ENCODE data around the gene TCHH.
"Not testable (repeated sequence)": the region's sequence is repeated elsewhere in the genome, so short reads cannot be mapped to it uniquely, and the experiment has no call there.

The TCHH gene, protein sequence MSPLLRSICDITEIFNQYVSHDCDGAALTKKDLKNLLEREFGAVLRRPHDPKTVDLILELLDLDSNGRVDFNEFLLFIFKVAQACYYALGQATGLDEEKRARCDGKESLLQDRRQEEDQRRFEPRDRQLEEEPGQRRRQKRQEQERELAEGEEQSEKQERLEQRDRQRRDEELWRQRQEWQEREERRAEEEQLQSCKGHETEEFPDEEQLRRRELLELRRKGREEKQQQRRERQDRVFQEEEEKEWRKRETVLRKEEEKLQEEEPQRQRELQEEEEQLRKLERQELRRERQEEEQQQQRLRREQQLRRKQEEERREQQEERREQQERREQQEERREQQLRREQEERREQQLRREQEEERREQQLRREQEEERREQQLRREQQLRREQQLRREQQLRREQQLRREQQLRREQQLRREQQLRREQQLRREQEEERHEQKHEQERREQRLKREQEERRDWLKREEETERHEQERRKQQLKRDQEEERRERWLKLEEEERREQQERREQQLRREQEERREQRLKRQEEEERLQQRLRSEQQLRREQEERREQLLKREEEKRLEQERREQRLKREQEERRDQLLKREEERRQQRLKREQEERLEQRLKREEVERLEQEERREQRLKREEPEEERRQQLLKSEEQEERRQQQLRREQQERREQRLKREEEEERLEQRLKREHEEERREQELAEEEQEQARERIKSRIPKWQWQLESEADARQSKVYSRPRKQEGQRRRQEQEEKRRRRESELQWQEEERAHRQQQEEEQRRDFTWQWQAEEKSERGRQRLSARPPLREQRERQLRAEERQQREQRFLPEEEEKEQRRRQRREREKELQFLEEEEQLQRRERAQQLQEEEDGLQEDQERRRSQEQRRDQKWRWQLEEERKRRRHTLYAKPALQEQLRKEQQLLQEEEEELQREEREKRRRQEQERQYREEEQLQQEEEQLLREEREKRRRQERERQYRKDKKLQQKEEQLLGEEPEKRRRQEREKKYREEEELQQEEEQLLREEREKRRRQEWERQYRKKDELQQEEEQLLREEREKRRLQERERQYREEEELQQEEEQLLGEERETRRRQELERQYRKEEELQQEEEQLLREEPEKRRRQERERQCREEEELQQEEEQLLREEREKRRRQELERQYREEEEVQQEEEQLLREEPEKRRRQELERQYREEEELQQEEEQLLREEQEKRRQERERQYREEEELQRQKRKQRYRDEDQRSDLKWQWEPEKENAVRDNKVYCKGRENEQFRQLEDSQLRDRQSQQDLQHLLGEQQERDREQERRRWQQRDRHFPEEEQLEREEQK (N-terminal part only)

DNA sequence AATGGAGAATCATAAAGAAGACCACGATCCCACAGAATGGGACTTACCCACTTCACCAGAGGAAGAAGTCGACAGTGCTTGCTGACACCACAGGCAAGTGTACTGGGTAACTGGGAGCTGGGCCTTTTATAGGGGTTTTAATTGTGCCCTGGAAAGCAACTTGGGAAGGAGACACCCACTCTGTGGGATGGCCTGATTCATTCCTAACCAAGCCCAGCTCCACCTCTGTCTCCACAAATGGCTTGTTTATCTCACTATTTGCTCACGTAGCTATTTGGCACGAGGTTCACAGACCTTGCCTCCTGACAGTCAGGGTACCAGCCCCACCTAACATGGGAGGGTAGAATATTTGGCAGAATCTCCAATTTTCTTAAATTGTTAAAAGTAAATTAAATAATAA lies at the start of gene TCHH:
Gene TCHH, minus strand, starts transcription at position 101 of the 400 bp plus-strand sequence. CDS start 1,364 bp downstream, outside the sequence.
- no peak for DNase-seq

DNA sequence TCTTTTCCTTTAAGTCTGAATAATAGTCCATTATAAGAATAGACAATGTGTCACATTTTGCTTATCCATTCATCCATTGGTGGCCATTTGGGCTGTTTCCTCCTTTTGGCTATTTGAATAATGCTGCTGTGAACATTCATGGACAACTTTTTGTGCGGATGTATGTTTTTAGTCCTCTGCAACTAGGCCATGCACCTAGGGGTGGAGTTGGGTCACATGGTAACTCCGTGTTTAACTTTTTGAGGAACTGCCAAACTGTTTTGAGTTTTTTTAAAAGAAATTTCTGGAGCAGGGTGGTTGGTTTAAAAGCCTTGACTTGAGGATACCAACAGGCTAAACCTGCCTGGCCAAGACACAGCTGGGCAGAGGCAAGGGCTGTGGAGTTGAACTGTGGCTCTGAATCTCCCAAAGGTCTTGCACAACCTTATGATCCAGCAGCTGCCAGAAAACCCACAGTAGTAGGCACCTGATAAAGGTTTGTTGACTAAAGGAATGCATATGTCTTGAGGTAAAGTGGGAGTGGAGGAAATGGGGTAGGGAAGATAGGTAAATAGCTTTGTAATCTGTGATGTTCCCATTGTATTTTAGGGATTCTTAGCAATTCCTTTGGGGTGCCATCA lies 49.4 kb upstream of the TCHH start:
- DNase-seq, result no peak

DNA sequence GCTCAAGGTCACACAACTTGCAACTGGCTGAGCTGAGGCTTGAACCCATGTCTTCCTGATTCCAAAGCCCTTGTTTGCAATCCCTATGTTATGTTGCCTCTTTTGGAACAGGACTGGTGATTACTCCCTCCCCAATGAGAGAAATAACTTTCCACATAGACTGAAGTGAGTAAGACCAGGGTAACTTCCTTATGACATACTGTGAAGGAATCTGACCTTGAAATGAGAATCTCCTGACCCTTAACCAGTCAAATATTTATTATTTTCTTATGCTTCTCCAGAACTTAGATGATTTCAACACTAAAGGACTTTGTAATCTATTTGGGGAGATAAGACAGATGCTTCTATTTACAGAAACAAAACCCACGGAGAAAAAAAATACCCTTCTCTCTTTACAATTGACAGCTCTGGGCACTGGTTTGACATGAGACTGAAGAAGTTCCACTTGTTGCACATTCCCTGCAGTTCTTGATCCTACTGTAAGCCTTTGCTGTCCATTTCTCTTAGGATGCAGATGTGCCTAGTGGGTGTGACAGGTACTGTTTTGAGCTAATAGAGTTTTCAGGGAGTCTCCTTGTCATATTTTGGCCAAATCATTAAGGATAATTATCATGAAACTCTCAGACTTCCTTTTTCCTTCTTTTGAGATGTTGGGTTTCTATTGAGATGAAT lies 47.7 kb upstream of the TCHH start:
- no peak for DNase-seq

DNA sequence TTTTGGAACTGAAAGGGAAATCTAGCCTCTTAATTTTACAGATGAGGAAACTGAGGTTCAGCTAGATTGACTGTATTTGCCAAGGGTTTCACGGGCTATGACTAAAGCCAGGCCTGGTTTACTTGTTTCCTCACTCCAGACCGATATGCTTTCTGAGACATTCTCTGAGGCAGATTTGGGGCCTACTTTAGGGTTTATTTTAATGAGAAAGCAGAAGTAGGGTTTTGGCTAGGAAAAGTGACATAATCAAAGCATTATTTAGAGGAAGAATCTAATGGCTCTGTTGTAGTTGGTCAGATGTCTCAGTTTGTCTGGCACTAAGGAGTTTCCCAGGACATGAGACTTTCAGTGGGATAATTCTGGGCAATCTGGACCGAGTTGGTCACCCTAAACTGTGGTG lies 45.3 kb upstream of the TCHH start:
- no peak for DNase-seq

DNA sequence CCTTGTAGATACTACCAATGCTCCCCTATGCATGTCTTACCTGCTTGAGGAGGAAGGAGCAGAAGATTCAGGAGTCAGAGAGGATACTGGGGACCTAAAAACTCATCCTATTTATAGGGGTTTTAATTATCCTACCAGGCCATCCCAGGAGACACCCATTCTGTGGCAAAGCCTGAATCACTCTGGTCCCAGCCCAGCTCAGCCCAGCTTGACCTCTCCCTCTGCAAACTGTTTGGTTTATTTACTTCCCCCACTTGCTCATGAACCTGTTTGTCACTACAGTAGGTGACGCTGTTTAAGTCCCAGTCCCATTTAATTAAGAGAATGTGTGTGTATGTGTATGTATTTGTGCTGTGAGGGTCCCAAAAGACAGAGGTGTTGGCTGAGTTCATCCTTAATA lies 43.9 kb upstream of the TCHH start, which contains the start of gene RPTN:
Gene RPTN, minus strand, starts transcription at position 85 of the 400 bp plus-strand sequence. CDS start 1,339 bp downstream, outside the sequence.
- DNase-seq, result no peak

DNA sequence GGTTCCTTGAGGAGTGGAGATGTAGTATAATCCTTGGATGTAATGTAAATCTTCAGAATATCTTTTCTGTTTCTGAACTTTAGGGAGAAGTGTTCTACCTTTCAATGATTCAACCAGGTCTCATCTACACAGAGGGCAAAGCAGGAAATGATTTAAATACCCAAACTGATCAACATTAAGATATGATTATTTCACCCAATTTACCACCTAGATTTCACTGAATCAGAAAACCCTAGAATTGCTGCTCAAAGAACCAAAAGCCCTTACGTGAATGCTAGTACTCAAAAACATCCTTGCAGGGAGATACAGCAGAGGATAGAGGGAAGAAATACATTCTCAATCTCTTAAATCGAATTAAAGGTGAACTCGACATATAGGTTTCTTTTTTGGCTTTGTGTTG lies 38.8 kb upstream of the TCHH start:
- no peak for DNase-seq

DNA sequence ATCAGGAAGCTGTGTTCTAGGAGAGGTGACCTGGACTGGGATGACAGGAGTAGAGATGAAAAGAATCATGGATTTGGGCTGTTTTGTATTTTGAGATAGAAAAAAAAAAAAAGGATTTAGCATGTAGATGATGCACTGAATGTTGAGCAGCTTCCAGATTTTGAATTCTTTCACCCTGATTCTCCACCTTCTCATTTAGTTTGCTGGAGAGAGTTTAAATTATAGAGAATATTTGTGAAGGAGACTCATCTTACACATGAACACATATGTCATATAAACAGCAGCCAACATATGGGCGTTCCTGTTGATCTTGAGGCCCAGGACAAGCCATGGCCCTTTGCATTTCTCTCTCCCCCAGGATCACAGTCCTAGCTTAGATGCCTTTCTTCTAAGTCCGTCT lies 36.4 kb upstream of the TCHH start:
- DNase-seq, result no peak

DNA sequence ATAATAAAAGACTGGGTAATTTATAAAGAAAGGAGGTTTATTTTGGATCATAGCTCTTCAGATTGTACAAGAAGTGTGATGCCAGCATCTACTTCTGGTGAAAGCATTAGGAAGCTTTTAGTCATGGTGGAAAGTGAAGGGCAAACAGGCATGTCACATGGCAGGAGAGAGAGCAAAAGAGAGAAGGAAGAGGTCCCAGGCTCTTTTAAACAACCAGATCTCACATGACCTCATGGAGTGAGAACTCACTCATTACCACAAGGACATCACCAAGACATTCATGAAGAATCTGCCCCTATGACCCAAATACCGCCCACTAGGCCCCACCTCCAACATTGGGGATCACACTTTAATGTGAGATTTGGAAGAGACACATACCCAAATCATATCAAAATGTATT lies 33.7 kb upstream of the TCHH start:
- no peak for DNase-seq

DNA sequence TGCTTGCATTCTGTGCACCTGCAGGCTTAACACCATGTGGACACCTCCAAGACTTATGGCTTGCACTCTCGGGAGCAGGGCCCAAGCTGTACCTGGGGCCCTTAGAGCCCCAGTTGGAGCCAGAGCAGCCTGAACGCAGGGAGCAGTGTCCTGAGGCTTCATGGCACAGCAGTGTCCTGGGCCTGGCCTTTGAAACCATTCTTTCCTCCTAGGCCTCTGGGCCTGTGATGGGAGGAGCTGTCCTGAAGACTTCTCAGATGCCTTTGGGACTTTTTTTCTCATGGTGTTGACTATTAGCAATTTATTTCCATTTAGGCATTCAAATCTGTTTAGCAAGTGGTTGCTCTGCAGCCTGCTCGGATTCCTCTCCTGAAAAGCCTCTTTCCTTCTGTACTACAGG lies 32.8 kb upstream of the TCHH start:
- no peak for DNase-seq

DNA sequence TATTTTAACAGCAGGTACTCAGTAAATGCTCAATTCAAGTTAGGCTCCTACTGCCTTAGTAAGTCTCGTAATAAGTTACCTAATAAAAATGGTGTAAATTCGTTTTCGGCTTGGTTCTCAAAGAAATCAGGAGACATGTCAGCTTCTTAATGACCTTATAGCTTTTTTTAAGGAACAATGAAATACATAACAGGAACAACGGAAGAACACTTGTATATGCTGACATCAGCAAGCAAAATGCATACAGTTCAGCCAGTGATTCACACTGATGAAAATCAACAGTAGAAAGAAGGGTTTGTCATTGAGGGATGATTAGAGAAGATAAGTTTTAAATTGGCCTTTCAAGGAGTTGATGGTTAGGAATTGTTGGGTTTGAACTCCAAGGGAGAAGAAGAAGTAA lies 30.5 kb upstream of the TCHH start:
- no peak for DNase-seq

DNA sequence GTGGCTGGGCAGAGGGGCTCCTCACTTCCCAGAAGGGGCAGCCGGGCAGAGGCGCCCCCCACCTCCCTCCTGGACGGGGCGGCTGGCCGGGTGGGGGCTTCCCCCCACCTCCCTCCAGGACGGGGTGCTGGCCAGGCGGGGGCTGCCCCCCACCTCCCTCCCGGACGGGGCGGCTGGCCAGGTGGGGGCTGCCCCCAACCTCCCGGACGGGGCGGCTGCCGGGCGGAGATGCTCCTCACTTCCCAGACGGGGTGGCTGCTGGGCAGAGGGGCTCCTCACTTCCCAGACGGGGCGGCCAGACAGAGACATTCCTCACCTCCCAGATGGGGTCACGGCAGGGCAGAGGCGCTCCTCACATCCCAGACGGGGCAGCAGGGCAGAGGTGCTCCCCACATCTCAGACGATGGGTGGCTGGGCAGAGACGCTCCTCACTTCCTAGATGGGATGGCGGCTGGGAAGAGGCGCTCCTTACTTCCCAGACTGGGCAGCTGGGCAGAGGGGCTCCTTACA lies 29.5 kb upstream of the TCHH start:
- not testable (repeated sequence) for DNase-seq

DNA sequence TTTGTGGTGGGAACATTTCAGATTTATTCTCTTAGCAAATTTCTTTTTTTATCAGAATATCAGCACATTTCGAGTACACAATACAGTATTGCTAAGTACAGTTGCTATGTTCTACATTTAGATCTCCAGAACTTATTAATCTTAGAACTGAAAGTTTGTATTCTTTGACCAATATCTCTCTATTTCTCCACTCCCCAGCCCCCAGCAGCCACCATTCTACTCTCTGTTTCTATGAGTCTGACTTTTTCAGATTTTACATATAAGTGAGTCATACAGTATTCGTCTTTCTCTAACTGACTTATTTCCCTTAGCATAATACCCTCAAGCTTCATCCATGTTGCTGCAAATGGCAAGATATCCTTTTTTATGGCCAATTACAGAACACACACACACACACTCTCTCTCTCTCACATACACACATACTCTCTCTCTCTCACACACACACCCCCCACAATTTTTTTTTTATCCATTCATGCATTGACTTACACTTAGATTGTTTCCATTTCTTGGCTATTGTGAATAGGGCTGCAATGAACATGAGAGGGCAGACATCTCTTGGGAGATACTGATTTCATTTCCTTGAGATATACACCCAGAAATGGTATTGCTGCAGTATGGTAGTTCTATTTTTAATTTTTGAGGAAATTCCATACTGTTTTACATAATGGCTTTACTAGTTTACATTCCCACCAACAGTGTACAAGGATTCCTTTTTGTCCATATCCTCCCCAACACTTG lies 28.1 kb upstream of the TCHH start:
- no peak for DNase-seq

DNA sequence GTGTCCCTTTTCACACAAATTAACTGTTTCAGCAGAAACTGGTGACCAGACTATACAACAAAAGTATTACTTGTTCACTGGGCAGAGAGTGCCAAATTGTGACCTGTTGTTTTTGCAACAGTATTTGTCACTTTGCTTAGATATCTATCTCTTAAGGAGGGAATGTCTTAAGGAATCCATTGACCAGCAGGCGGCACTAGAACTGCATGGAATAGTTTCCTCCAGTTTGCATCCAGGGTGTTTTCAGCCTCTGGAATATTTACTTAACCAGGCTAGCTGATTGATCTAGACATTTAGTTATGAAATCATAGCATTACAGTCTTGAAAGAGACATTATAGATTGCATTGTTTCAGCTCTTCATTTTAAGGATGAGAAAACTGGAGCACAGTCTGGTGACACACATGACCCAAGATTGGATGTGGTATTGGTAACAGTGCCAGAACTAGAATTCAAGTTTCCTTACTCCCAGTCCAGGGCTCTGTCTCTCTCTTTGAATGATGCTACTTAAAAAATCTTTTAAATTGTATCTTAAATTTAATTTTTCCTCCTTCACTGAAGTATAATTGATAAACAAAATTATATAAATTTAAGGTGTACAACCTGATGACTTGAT lies 26.8 kb upstream of the TCHH start:
- no peak for DNase-seq

DNA sequence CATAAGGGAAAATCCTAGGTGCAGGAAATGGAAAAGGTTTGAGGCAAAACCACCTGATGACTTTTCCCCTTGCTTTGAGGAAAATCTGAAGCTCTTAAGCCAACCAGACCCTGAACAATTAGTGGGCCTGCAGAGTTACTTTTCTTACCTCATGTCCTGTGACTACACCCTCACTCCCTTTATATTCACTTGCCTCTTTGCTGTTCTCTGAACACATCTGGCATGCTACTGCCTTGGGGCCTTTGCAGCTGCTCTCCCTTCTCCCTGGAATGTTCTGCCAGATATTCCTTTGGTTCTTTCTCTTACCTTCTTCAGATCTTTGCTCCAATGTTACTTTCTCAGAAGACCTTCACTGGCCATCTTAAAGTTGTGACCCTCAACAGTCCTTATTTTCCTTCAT lies 22.0 kb upstream of the TCHH start:
- no peak for DNase-seq

DNA sequence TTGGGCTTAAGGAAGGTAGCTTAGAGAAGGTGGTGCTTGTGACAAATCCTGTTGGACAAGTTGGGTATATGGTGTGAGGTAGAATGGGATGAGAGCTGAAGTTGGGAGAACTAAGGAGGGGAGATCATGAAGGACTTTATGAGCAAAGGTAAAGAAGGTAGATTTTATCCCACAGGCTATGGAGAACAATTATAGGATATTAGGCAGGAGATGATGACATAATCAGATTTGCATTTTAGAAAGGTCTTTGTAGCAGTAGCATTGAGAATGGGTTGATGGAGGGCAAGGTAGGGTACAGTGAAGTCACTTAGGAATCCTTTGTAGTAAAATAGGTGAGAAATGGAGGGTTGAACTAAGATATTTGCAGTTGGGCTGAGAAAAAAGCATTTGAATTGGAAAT lies 14.9 kb upstream of the TCHH start:
- DNase-seq, result no peak

DNA sequence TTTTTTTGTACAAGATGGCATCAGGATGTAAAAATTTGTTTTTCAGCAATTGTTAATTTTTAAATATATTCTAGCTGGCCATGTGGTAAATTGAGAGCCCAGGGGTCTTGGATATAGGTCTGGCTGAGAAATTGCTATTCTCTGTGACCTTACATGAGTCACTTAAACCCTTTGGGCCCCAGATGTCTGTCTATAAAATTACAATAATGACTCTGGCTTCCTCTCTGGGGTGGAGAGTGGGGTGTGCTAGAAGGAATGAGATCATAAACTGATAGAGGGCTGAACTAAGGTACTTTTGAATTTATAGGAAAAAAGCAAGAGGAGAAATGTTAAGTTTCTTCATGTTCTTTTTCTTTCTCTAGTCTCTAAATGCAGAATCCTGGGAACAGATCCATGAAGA lies 12.4 kb upstream of the TCHH start:
- no peak for DNase-seq

DNA sequence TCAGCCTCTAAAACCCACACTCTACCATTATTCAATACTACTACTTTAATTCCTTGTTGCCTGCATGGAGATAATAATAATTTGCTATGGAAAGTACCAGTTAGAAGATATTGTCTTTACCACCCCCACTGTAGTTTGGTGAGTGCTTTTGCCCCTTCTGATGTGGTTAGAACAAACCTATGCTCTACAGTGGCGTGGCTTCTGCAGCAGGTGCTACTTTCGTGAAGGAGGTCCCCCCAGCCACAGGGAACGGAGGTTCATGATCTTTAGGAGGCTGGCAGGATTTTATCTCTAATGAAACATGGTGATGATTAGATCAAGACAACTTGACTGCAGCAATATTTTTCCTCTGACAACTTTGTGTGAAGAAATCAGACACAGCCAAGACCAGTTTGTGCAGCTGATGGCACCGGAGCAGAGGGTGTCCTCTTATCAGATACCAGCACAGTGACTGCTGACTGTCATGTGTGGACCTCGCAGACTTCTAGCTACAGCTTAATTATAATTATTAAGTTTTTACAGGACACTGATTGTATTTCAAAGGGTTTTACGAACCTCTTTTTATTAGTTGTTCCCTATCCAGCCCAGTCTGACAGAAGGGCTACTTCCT lies 10.7 kb upstream of the TCHH start:
- DNase-seq, result no peak

DNA sequence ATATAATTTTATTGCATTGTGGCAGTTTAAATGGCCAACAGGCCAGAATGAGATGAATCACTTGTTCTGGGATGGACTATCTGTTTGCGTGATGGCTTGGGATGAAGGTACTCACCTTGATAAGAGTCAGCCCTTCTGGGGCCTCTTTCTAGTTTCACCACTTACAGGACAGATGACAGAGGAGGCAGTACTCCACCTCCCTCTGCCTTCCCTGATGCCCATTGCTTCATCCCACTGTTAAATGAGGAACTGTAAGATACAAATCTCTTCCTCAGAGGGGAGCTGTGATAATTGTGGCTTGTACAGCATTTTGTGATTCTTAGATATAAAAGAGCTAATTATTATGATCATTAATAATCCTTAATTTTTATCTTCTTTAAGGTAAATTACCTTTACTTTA lies 3.7 kb upstream of the TCHH start:
- no peak for DNase-seq

DNA sequence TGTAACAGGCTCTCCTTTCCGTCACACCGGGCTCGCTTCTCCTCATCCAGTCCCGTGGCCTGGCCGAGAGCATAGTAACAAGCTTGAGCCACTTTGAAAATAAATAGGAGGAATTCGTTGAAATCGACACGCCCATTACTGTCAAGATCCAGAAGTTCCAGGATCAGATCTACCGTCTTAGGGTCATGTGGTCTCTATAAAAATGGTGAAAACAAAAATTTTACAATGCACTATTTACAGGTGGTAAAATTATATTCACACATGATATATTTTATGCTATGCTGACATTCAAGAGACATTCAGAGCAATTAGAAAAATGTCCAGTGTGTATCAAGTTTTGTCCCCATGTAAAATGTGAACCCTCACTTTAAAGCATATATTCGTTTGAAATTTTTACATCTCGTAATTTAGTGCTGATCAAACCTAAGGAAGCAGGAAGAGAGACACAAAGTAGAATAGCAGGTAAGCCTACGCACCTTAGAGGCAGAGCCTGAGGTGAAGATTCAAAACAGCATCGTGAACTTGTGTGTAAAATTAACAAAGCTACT lies 2.3 kb downstream of the TCHH start:
- no peak for DNase-seq
